Body of pancreas (tissue), 4 donors: ENCODE measurements around the gene PREX1. TPM values are rescaled to one million over a fixed set of nuclear protein-coding genes. Genes with fewer than 3 reads are reported as not detected.

Experiments used
- ATAC-seq: fragments of 150-250 bp; one replicate; pipeline ENCODE4 v1.9.1; 2016
- DNase-seq, 4 donors: peaks; one replicate each; pipeline ENCODE4 v3.0.0-alpha.2; 2019
- H3K27ac ChIP-seq, 4 donors: fragments of 200-600 bp; sonication (generic); 1 replicate in 3 of 4; 2 replicates in 1 of 4; pipeline versions ENCODE4 v1.5.1 to v1.6.1; 2016 to 2019; ENCODE audit warnings: mild to moderate bottlenecking in 1 of 4, mixed read lengths in 1 of 4, moderate library complexity in 1 of 4
- H3K27me3 ChIP-seq, 2 donors: fragments of 200-600 bp; sonication (generic); one replicate each; pipeline ENCODE4 v1.6.0; 2016; ENCODE audit warnings: mild to moderate bottlenecking in 1 of 2
- H3K36me3 ChIP-seq, 2 donors: fragments of 200-600 bp; sonication (generic); replicated peaks in 1 of 2; 2 replicates each; pipeline ENCODE4 v1.5.1; 2016; ENCODE audit warnings: low read depth in 2 of 2; ENCODE audit not compliant: insufficient read depth in 1 of 2
- H3K4me1 ChIP-seq: fragments of 200-600 bp; sonication (generic); one replicate; pipeline ENCODE4 v1.6.0; 2016
- H3K4me3 ChIP-seq, 2 donors: fragments of 200-600 bp; sonication (generic); 1 replicate in 1 of 2; 2 replicates in 1 of 2; pipeline ENCODE4 v1.5.1; 2016 to 2019
- H3K9me3 ChIP-seq, 3 donors: fragments of 200-600 bp; sonication (generic); 1 replicate in 2 of 3; 2 replicates in 1 of 3; pipeline ENCODE4 v1.5.1; 2016
- POLR2A ChIP-seq, 3 donors: fragments of 450-650 bp; IDR thresholded peaks; one replicate each; pipeline ENCODE4 v1.6.1; 2016; ENCODE audit warnings: antibody characterized with exemption in 3 of 3, mild to moderate bottlenecking in 2 of 3
- WGBS, 2 donors: methylation state at CpG; one replicate each; pipeline ENCODE4 v1.1.5; 2017; 5-methylcytosine and 5-hydroxymethylcytosine counted together
- intact Hi-C: fragments of 100-400 bp; cut with DNase I; formaldehyde crosslinking; loops from one replicate; pipeline ENCODE4 v1.15.1; 2023
- total RNA-seq, 2 donors: library from RNA; depleted of rRNA; stranded (reverse); fragments of >200 nt; gene quantifications; one replicate each; pipeline ENCODE4 v1.1.0, GENCODE V29; 2016
- TF ChIP-seq, protein P1 (sequence below), 7 experiments: fragments of 450-650 bp in 4 of 7; fragments of 200-600 bp in 3 of 7; sonication (generic) in 3 of 7; IDR thresholded peaks; one replicate each; pipeline ENCODE4 v1.5.1; 2016 to 2019; ENCODE audit warnings: antibody characterized with exemption in 7 of 7

Gene PREX1
- total RNA-seq, 2 donors from 2014 or later = 9.1 to 14.5 TPM

DNA sequence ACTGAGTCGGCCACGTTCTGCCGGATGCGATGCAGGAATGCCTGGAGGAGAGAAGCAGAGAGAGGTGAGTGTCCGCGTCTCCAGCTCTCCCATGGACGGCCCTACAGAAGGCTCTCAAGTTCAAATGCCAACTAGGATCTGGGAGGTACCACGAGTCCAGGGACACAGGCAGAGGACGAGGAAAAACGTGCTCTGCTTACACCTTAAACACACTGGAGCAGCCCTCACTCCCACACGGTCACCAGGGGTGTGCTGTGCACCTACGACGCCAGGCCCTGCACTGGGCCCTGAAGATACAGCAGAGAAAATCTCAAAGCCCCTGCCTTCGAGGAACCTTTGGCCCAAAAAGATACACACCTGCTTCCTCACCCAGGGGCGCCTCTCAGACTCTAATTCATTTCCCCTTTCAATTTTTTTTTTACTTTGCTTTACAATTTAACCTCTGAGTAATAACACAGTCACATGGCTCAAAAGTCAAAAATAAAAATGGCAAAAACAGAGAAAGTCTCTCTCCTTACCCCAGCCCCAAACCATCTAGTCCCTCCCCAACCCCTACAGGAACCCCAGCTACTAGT is 79.9 kb downstream of the PREX1 start:
- ATAC-seq (no peak), DNase-seq (no peak)
- no peaks in the 10 kb centered on the region for H3K36me3 ChIP-seq
- H3K4me1 ChIP-seq = peaks cover 9% of the 10 kb centered on the region
- intact Hi-C loops = no loop called here
- H3K27ac ChIP-seq = peak overlapping the region in 1 of 4 donors; percentile 29
- 79 to 82% methylated on average over 13 to 14 of the region's 15 CpGs for WGBS, 2 donors
- H3K9me3 ChIP-seq = no peaks in the 10 kb centered on the region
- no peaks in the 10 kb centered on the region for H3K27me3 ChIP-seq
- no peak overlapping the region for H3K4me3 ChIP-seq
- TF ChIP-seq, protein P1, sequence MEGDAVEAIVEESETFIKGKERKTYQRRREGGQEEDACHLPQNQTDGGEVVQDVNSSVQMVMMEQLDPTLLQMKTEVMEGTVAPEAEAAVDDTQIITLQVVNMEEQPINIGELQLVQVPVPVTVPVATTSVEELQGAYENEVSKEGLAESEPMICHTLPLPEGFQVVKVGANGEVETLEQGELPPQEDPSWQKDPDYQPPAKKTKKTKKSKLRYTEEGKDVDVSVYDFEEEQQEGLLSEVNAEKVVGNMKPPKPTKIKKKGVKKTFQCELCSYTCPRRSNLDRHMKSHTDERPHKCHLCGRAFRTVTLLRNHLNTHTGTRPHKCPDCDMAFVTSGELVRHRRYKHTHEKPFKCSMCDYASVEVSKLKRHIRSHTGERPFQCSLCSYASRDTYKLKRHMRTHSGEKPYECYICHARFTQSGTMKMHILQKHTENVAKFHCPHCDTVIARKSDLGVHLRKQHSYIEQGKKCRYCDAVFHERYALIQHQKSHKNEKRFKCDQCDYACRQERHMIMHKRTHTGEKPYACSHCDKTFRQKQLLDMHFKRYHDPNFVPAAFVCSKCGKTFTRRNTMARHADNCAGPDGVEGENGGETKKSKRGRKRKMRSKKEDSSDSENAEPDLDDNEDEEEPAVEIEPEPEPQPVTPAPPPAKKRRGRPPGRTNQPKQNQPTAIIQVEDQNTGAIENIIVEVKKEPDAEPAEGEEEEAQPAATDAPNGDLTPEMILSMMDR (IDR thresholded peaks at IDR 0.05) = no peak
- no peak for TF ChIP-seq POLR2A (IDR thresholded peaks at IDR 0.05)

- Histone ChIP-seq H3K36me3 (no peaks in the 10 kb centered on the region), H3K4me1 (peaks cover 9% of the 10 kb centered on the region), H3K9me3 (no peaks in the 10 kb centered on the region), H3K27me3 (no peaks in the 10 kb centered on the region), H3K27ac (no peak overlapping the region), H3K4me3 (no peak overlapping the region)
- intact Hi-C loops = no loop called here
- ATAC-seq = no peak
- TF ChIP-seq, protein P1 (IDR thresholded peaks at IDR 0.05) = no peak
- no peak for TF ChIP-seq POLR2A (IDR thresholded peaks at IDR 0.05)
- DNase-seq = no peak
- WGBS, 2 donors = 77 to 83% methylated on average over 6 of the region's 6 CpGs
Measured at GRCh38 chr20:48745330-48745729, 82.5 kb downstream of the PREX1 start.

DNA sequence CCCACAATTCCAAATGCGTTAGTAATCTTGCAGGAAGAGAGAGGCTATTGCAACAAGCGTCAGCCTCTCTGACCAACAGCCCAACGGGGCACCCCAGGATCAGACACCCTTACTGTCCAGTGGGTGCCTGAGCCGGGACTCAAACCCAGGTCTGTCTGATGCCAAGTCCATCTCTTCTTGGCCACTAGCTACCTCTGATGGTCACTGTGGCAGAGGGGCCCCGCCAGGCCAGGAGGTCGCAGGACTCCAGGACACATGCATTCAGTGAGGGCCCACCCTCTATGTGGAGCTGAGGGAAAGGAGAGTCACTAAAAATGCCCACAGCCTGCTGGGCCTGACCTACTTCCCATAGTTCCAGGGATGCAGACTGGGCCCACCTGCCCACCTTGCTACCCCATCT is 83.3 kb downstream of the PREX1 start:
- Histone ChIP-seq H3K9me3 (no peaks in the 10 kb centered on the region), H3K36me3 (no peaks in the 10 kb centered on the region), H3K27me3 (no peaks in the 10 kb centered on the region), H3K27ac (no peak overlapping the region), H3K4me1 (peaks cover 9% of the 10 kb centered on the region), H3K4me3 (no peak overlapping the region)
- intact Hi-C loops = no loop called here
- TF ChIP-seq, protein P1 (IDR thresholded peaks at IDR 0.05) = no peak
- no peak for TF ChIP-seq POLR2A (IDR thresholded peaks at IDR 0.05)
- WGBS, 2 donors = 86 to 91% methylated on average over 1 to 6 of the region's 6 CpGs
- DNase-seq = no peak
- ATAC-seq = no peak

GRCh38 chr20:48743807-48744206 is 84.0 kb downstream of the PREX1 start:
- no peak overlapping the region for H3K27ac ChIP-seq
- peaks cover 9% of the 10 kb centered on the region for H3K4me1 ChIP-seq
- H3K9me3 ChIP-seq = no peaks in the 10 kb centered on the region
- no peaks in the 10 kb centered on the region for H3K27me3 ChIP-seq
- ATAC-seq (no peak), DNase-seq (no peak)
- intact Hi-C loops = no loop called here
- no peak for TF ChIP-seq POLR2A (IDR thresholded peaks at IDR 0.05)
- TF ChIP-seq, protein P1 (IDR thresholded peaks at IDR 0.05) = no peak
- H3K4me3 ChIP-seq = no peak overlapping the region
- WGBS, 2 donors = 83 to 89% methylated on average over 5 of the region's 5 CpGs
- H3K36me3 ChIP-seq = no peaks in the 10 kb centered on the region
